CD4-positive, alpha-beta T cell treated with Interleukin-17A for 4 hours (primary cell): ENCODE measurements around the gene LMTK2.

Experiments
- DNase-seq: peaks from one replicate; pipeline ENCODE4 v3.0.0-alpha.2; 2020; ENCODE audit warnings: mixed read lengths

The LMTK2 gene

DNA sequence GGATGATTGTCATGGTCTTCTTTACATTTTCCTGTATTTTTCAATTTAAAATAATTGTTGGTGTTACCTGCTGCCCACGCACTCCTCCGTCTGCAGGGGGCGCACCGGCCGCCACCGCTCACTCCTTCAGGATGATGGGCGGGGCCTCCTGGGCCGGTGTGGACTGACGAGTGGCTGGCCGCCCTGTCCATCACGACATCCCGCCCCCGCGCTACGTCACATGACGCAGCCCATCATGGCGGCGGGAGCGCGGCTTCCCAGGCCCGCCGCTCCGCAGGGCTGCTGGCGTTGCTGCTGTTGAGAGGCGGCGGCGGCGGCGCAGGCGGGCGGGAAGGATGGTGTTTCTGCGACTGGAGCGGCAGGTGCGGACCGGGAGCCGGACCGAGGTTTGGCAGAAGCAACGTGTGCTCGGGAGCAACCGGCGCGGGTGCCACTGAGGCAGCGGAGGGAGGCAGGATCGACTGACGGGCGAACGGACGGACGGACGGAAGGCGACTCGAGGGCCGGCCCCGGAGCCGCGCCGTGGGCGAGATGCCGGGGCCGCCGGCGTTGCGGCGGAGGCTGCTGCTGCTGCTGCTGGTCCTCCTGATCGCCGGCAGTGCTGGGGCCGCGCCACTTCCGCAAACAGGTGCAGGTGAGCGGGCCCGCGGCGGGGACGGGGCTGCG is at the start of gene LMTK2:
Gene LMTK2 (plus strand): TSS at position 216 of the 666 bp plus-strand sequence. CDS start 316 bp downstream, at position 532.
- DNase-seq: peak; percentile 98

- no peak for DNase-seq
These were observed 49.5 kb upstream of the LMTK2 start for GRCh38 chr7:98057157-98057556.

- no peak for DNase-seq
These were observed 48.5 kb upstream of the LMTK2 start for GRCh38 chr7:98058186-98058585.

GRCh38 chr7:98064233-98064632 is 42.4 kb upstream of the LMTK2 start:
- no peak for DNase-seq

- DNase-seq: no peak
These were observed 40.5 kb upstream of the LMTK2 start for GRCh38 chr7:98066208-98066607.

DNA sequence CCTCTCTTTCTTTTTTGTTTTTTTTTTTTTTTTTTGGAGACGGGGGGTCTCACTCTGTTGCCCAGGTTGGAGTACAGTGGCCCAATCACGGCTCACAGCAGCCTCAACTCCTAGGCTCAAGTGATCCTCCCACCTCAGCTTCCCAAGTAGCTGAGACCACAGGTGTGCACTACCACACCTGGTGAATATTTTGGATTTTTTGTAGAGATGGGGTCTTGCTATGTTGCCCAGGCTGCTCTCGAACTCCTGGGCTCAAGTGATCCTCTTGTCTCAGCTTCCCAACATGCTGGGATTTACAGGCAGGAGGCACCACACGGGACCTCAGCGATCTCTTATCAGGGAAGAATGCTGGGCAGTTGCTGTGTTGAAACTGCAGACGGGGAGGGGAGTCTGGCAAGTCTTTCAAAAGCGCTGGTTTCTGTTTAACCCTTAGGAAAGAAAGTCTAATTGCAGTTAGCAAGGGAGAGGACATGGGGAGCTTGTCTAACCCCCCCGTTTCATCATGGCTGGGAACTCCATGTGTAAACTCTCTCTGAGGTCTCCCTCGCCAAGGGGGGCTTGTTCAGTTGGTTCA is 39.6 kb upstream of the LMTK2 start:
- DNase-seq: no peak

- DNase-seq: no peak
These were observed 33.6 kb upstream of the LMTK2 start for GRCh38 chr7:98073047-98073446.

DNA sequence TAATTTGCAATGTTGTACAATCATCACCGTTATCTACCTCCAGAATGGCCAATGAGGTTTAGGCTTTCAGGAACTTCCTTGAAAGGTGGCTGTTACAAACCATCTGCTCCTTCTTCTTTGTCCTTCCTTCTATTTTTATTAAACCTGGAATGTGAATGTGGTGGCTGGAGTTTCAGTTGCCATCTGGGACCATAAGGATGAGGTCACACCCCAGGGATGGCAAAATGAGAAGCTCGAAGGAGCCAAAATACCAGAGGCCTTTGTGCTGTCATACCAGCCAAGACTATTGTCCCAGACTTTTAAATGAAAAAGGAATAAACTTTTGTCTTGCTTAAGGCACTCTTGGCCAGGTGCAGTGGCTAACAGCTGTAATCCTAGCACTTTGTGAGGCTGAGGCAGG is 30.9 kb upstream of the LMTK2 start:
- no peak for DNase-seq

DNA sequence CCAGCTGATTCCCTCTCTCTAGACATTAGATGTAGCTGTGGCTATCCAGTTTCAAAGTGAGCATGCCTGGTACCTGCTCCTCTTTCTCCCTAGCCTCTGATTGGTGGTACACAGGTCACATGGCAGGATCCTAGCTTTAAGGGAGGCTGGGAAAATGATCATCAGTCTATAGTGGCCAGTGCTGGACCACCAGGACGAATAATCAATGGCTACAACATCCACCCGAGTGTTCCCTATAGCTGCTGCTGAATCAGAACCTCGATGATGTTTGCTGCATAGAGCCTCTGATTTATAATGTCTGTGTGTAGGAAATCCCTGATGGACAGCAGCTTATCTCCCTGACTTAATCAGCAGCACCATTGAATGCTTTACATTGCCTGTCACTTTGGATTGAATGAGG is 28.9 kb upstream of the LMTK2 start:
- no peak for DNase-seq

- no peak for DNase-seq
These were observed 28.3 kb upstream of the LMTK2 start for GRCh38 chr7:98078197-98078870.

DNA sequence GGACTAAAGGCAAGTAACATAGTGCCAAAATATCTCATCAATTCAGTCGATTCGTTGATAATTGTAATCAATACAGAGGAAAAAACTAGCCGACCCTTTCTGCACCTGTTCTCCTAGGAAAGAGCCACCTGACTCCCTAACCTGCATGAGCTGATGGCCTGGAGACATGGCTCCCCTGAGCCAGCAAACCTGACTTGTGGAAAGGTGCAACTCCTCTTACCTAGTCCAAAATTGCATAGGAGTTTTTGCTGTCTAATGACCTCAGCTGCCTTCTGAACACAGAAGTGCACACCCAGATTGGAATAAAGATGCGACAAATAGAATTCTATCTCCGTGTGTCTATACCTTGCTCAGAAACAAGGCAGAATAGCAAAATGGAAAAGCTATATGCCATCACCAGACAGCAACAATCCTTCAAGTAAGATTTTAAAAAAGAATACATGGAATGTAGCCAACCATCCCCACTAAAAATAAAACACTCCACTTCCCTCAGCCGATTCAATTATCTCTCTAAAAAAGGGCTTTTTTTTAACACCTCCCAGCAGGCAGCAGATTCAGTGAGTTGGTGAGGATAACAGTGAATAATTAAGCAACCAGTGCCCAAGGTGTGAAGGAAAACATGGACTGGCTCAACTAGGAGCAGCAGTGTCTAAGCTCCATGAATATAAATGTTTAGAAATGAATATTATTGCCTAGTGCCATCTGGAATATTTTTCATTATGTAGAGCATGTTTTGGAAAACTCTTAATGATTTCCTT is 26.6 kb upstream of the LMTK2 start:
- DNase-seq: no peak

DNA sequence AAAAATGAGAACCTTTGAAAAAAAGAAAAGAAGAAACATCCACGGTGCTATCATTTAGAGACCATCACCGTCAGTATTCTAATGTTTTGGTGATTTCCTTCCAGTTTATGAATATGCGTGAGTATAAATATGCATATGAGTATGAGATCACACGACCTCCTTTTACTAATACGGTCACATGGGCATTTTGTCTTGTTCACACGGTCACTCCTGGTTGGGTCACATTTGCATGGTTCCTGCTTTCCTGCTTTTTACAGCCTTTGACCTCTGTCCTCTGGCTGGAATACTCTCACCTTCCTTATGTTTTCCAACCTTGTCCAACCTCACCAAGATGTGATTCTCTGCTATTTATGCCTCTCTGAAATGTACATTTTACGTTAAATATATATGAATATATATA is 25.3 kb upstream of the LMTK2 start:
- DNase-seq: no peak

- DNase-seq: no peak
These were observed 22.0 kb upstream of the LMTK2 start for GRCh38 chr7:98084631-98085030.

GRCh38 chr7:98085674-98086073 is 21.0 kb upstream of the LMTK2 start:
- DNase-seq: no peak

DNA sequence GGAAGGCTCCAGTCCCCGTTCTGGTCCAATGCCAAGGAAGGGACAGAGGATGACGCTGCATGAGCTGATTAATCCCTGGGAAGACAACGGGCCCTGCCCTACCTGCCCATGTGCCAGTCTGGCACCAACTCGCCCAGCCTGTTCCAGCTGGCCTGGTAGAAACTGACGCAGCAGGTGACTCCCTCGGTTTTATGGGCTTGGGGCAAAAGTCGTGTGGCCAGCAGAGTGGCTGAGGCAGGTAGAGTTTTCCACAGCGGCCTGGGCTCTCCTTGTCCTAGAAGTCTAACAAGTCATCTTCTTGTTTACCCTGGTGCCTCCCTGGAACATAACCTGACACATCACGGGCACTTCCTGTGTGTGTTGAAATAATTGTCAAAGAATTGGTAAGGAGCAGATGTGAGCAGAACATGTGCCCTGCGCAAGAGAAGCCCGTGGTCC is 20.4 kb upstream of the LMTK2 start:
- no peak for DNase-seq

DNA sequence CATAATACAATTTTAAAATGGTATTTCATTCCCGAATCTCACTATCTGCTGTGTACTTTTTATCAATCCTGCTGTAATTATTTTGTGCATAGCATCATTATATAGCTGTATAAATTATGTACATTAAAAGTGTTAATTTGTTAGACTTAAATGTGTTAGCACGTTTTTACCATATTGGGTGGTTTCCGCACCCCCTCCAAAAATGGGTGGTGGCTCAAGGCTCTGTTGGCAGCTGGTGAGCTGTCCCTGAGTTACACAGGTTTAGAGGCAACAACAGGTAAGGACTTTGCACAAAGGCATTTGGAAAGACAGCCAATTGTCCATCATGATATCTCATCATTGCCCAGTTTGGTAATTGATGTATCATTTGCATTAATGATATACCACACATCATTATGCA is 18.6 kb upstream of the LMTK2 start:
- DNase-seq: no peak

DNA sequence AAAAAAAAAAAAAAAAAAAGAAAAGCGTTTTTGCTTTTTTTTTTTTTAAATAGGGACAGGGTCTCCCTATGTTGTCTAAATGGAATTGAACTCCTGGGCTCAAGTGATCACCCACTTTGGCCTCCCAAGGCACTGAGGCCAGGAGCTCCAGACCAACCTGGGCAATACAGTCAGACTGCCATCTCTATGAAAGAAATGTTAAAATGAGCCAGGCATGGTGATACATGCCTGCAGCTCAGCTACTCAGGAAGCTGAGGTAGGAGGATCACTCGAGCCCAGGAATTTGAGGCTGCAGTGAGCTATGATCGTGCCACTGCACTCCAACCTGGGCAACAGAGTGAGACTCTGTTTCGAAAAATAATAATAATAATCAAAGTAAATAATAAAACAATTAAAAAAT is 16.5 kb upstream of the LMTK2 start:
- no peak for DNase-seq

- no peak for DNase-seq
These were observed 15.6 kb upstream of the LMTK2 start for GRCh38 chr7:98091061-98091460.

DNA sequence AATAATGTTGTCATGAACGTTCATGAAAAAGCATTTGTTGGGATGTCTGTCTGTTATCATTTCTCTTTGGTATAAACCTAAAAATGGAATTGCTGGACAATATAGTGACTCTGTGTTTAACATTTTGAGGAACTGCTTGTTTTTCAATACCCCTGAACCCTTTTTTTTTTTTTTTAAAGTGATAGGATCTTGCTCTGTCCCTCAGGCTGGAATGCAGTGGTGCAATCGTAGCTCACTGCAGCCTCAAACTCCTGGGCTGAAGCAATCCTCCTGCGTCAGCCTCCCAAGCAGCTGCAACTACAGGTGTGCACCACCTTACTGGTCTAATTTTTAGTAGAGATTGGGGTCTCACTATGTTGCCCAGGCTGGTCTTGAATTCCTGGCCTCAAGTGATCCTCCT is 15.1 kb upstream of the LMTK2 start:
- DNase-seq: no peak

- DNase-seq: no peak
These were observed 9.5 kb upstream of the LMTK2 start for GRCh38 chr7:98097042-98097645.

DNA sequence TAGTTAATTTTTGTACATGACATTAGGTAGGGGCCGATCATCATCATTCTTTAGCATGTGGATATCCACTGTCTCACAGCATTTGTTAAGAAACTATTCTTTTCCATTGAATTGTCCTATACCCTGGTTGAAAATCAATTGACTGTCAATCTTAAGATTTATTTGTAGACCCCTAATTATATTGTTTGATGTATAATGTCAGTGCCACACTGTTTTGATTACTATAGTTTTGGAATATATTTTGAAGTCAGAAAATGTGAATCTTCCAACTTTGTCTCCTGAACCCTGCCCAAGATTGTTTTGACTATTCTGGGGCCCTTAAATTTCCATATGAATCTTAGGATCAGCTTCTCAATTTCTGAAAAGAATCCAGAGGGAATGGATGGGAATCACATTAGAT is 6.6 kb upstream of the LMTK2 start:
- no peak for DNase-seq

DNA sequence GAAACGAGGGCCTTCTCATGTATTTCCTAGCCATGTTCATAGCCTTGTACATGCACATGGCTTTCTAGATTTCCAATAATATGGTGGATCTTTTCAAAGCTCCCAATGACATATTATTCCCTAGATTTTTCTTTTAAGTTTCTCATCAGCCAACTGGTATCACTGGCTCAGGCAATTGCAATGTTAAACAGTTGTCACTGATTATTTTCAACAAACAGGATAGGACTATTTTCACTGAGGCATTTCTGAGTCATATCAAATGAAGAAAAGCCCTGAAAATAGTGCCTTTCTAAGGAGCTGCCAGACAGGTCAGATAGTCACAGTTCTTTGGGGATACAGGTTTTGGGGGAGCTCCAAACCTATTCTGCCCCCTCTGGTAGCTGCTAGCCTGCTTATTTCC is 4.5 kb upstream of the LMTK2 start:
- DNase-seq: no peak

DNA sequence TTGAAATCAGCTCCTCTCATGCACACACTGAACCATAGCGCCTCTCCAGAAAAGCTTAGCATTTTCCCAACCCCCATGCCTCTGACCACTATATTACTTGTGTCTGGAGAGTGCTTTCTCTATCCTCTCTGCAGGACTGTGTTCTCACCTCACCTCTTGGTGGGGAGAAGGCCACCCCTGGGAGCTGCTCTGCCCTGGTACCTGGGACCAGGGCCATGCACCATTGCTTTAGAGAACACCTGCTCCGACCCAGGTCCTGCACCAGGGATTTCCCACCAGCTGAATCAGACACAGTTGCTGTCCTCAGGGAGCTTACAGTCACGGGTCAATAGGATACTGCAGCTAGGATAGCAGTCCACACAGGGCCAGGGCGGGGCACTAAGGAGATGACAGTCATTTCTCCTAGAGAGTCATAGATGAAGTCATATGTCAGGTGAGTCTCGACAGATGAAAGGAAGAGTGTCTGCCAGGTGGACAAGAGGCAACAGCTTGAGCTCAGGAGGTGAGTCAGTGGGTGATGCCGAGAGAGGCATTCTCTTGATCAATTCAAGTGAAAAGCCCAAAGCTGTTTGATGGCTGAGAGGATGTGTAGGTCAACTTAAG is 619 bp upstream of the LMTK2 start:
- DNase-seq: peak; percentile 11
